Uterus (tissue), 4 donors: ENCODE data around the gene TTC39B. TPM values are rescaled to one million over a fixed set of nuclear protein-coding genes. Genes with fewer than 3 reads are reported as not detected.

Experiments used
- DNase-seq, 2 donors: peaks; one replicate each; pipeline ENCODE4 v3.0.0-alpha.2; 2019 to 2020
- H3K27ac ChIP-seq, 2 donors: fragments of 200-600 bp; sonication (generic); 1 replicate in 1 of 2; 2 replicates in 1 of 2; pipeline ENCODE4 v1.5.1; 2016 to 2018
- H3K27me3 ChIP-seq, 2 donors: fragments of 200-600 bp; sonication (generic); one replicate each; pipeline ENCODE4 v1.5.1; 2018 to 2019; ENCODE audit warnings: control low read depth in 1 of 2
- H3K36me3 ChIP-seq, 2 donors: fragments of 200-600 bp; sonication (generic); one replicate each; pipeline ENCODE4 v1.5.1; 2019; ENCODE audit warnings: control low read depth in 1 of 2
- H3K4me1 ChIP-seq, 2 donors: fragments of 200-600 bp; sonication (generic); one replicate each; pipeline ENCODE4 v1.5.1; 2018 to 2019; ENCODE audit warnings: control low read depth in 1 of 2
- H3K4me3 ChIP-seq, 2 donors: fragments of 200-600 bp; sonication (generic); 1 replicate in 1 of 2; 2 replicates in 1 of 2; pipeline ENCODE4 v1.5.1; 2018 to 2019; ENCODE audit warnings: mild to moderate bottlenecking in 1 of 2
- H3K9me3 ChIP-seq, 2 donors: fragments of 200-600 bp; sonication (generic); one replicate each; pipeline ENCODE4 v1.5.1; 2019; ENCODE audit warnings: control low read depth in 1 of 2
- CTCF ChIP-seq, 4 experiments: fragments of 200-600 bp in 2 of 4; fragments of 450-650 bp in 2 of 4; sonication (generic) in 2 of 4; IDR thresholded peaks; one replicate each; pipeline ENCODE4 v1.5.1; 2016 to 2019; ENCODE audit warnings: antibody characterized with exemption in 4 of 4, mild to moderate bottlenecking in 2 of 4, moderate library complexity in 1 of 4
- POLR2A ChIP-seq, 2 donors: fragments of 450-650 bp; IDR thresholded peaks; one replicate each; pipeline ENCODE4 v1.6.1; 2016; ENCODE audit warnings: antibody characterized with exemption in 2 of 2, mild to moderate bottlenecking in 1 of 2, moderate library complexity in 1 of 2
- intact Hi-C: fragments of 100-400 bp; cut with DNase I; formaldehyde crosslinking; loops from one replicate; pipeline ENCODE4 v1.15.1; 2023; ENCODE audit warnings: low total_unique reads
- total RNA-seq, 4 donors: library from RNA; depleted of rRNA in 3 of 4; stranded (reverse); fragments of >200 nt in 3 of 4; gene quantifications; one replicate each; pipeline versions ENCODE4 v1.1.0 to v1.2.4, GENCODE V29; 2014 to 2023
- donor health status: DM: yes; HTN: yes; CAD: no.

TTC39B gene
- total RNA-seq, 4 donors from 2014 or later, result 14.1 to 21.9 (median 19.6) TPM

GRCh38 chr9:15137658-15138356 lies 169.2 kb downstream of the TTC39B start:
- Histone ChIP-seq H3K27ac (no peak overlapping the region), H3K4me1 (no peaks in the 10 kb centered on the region), H3K36me3 (no peaks in the 10 kb centered on the region), H3K27me3 (no peaks in the 10 kb centered on the region), H3K9me3 (no peaks in the 10 kb centered on the region), H3K4me3 (no peak overlapping the region)
- TF ChIP-seq POLR2A (IDR thresholded peaks at IDR 0.05) (no peak), CTCF (IDR thresholded peaks at IDR 0.05) (no peak)
- no peak for DNase-seq
- intact Hi-C loops, result no loop called here

- DNase-seq, result no peak
- Histone ChIP-seq H3K4me1 (no peaks in the 10 kb centered on the region), H3K36me3 (no peaks in the 10 kb centered on the region), H3K27me3 (no peaks in the 10 kb centered on the region), H3K4me3 (no peak overlapping the region), H3K9me3 (no peaks in the 10 kb centered on the region), H3K27ac (no peak overlapping the region)
- intact Hi-C loops, result no loop called here
- no peak for TF ChIP-seq POLR2A (IDR thresholded peaks at IDR 0.05)
- TF ChIP-seq CTCF (IDR thresholded peaks at IDR 0.05), result no peak
Measured at GRCh38 chr9:15137089-15137488, 169.9 kb downstream of the TTC39B start.

GRCh38 chr9:15136646-15137045 lies 170.4 kb downstream of the TTC39B start:
- Histone ChIP-seq H3K27me3 (no peaks in the 10 kb centered on the region), H3K27ac (no peak overlapping the region), H3K4me1 (no peaks in the 10 kb centered on the region), H3K9me3 (no peaks in the 10 kb centered on the region), H3K4me3 (no peak overlapping the region), H3K36me3 (no peaks in the 10 kb centered on the region)
- TF ChIP-seq CTCF (IDR thresholded peaks at IDR 0.05), result no peak
- no peak for TF ChIP-seq POLR2A (IDR thresholded peaks at IDR 0.05)
- intact Hi-C loops, result no loop called here
- DNase-seq, result no peak

GRCh38 chr9:15135164-15135792 lies 171.7 kb downstream of the TTC39B start:
- intact Hi-C loops, result no loop called here

More at GRCh38 chr9:15135164-15135792, 171.7 kb downstream of the TTC39B start:
- Histone ChIP-seq H3K4me3 (no peak overlapping the region), H3K36me3 (no peaks in the 10 kb centered on the region), H3K9me3 (no peaks in the 10 kb centered on the region), H3K27ac (peak overlapping the region; percentile 14 to 55), H3K27me3 (no peaks in the 10 kb centered on the region), H3K4me1 (no peaks in the 10 kb centered on the region)
- peak; percentile 66 to 67 for DNase-seq
- TF ChIP-seq CTCF (IDR thresholded peaks at IDR 0.05) (peak; percentile 87 to 93 (median 90)), POLR2A (IDR thresholded peaks at IDR 0.05) (no peak)
